Retina (tissue), 1 donor: Measurements from ENCODE around the gene RNF4.
"Not testable (repeated sequence)": the region's sequence is repeated elsewhere in the genome, so short reads cannot be mapped to it uniquely, and the experiment has no call there.

Experiments
- DNase-seq: peaks from one replicate; pipeline ENCODE4 v3.0.0-alpha.2; 2016

RNF4 gene

DNA sequence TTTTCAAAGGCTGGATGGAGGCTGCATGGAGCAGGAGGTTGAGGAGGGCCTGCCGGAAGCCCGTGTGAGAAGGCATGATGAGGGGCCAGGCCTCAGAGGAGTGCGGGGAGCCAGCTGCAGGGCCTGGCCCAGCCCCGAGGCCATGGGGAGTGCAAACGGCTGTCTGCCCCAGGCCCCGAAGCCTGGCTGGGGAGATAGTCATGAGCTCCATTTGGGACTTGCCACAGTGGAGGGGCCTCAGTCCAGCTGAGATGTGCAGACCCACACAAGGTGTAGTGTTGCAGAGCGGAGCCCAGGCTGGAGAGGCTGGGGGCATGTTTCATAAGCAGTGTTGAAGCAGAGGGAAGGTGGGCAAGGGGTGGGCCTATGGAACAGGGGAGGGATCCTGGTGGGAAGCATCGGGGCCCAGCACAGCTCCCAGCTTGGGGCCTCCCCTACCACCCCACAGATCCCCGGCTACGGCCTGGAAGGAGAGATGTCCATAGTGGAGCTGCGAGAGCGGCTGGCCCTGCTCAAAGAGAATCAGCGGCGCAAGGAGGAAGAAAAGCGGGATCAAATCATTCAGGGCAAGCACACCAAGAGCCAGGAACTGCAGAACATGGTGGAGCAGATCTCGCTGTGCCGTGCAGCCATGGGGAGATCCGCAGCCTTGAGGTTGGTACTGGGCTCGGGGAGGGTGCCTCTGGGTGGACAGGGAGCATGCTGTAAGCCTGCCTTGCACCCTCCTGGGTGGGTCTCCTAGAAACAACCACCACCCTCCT lies 9.1 kb upstream of the RNF4 start:
- DNase-seq: no peak

DNA sequence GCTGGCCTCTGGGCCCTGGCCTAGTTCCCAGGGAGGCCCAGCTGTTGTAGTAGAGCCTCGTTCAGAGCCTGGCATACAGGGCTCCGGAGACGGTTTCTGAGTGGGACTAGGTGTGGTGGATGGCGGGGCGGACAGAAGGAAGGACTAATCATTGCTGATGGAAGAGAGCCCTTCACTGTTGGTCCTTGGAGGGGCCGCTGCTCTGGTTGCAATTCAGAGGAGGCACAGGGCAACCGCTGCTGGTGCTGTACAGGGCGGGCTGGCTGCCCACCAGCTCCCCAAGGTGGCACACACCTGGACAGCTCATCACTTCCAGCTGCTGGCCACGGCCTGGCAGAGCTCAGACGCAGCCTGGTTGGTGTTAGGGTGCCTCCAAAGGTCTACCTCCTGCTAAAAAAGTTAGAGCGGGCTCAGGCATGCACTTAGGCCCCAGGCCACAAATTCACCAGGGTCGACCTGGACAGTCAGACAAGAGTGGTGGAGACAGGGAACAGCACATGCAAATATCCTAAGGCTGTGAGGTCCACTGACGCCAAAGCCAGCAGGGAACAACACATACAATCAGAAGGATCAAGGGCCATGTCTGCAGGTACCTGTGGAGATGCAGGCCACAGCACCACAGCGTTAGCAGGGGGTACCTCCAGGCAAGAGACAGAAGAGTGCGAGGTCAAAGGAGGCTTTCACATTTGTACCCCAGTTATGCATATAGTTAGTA lies 7.5 kb upstream of the RNF4 start:
- peak; percentile 18 for DNase-seq

DNA sequence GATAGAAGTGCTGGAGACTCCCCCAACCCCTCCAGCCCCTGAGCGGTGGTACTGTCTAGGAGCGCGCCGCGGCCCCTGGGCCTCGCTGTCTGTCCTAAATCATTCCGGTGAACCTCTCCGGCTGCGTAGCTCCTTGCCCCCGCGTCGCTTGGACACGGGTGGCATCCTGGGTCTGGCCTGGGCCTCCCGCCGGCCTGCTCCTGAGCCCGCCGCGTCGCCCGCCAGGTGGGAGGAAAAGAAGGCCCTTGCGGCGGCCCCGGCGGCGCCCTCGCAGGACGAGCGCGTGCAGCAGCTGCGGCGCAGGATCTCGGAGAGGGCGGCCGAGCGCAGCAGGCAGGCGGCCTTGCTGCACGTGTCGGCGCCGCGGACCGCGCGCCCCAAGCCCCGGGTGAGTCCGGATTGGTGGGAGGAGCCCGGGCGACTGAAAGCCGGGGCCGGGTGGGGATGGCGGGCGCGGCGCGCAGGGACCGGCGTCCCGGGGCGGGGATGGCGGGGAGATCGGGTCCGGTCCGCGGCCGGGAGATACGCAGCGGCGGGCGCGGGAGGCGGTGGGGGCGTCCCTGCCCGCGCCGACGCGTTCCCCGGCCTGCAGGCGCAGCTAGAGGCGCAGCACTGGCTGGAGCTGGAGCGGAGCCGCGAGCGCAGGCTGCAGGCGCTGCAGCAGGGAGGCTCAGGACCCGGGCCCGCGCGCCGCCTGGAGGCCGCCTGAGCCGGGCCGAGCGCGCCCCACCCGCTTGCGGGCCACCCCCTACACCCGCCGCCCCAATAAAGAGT lies 6.5 kb upstream of the RNF4 start:
- DNase-seq: peak; percentile 83

DNA sequence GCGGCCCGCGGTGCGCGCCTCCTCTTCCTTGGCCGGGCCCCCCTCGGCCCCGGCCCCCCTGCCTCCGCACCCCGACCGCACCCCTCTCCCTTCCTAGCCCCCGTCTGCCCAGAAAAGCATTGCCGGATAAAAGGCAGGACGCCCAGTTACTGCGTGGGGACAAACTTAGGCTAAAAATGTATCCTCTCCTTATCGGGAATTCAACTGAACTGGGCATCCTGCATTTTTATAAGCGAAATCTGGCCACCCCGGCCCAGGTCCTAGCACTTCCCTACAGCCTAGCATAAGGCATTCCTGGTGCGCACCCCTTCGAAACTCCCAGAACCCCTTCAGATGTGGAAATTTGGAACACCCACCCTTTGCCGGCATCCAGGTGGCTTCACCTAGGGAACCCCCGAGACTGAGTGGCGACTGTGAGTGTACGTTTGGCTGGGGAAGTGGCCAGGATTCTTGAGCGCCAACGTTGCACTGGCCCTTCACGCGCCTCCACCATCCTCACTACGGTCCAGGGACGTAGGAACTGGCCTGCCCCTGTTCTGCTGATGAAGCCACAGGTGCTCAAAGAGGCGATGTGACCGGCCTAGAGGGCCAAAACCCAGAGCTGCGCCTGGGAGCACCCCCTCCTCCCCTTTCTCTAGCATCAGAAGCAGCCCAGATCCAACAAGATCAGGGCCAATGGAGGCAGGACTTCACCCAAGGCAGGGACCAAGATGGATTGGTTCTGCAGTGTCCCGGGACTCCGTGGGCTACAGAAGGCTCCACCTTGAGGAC lies 5.7 kb upstream of the RNF4 start:
- DNase-seq: peak; percentile 28

DNA sequence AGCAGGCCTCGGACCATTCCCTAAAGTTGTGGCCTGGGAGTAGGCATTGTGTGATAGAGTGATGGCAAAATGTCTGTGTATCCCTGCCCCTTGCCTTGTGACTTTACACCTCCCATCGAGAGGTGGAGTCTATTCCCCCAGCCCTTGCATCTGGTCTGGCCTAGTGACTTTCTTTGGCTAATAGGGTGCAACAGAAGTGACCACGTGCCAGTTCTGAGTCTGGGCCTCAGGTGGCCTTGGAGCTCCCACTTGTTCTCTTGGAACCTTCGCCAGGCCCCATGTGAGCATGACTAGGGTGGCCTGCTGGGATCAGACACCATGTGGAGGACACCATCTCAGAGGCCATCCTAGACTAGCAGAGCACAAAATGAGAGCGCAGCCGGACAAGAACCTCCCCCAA lies 3.9 kb upstream of the RNF4 start:
- no peak for DNase-seq

DNA sequence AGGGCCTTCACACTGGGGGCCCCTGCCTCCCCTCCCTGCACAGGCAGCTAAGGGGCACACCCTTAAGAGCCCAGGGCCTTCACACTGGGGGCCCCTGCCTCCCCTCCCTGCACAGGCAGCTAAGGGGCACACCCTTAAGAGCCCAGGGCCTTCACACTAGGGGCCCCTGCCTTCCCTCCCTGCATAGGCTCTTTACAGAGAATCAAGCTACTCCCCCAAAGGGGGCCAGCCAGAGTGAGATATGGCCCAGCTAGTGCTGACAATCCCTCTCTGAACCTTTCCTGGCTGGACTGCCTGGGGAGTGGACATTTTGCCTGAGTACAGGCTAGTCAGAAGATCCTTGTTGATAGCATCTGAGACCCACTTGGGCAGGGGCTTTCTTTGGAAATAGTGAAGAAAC lies 3.4 kb upstream of the RNF4 start:
- DNase-seq: not testable (repeated sequence)

DNA sequence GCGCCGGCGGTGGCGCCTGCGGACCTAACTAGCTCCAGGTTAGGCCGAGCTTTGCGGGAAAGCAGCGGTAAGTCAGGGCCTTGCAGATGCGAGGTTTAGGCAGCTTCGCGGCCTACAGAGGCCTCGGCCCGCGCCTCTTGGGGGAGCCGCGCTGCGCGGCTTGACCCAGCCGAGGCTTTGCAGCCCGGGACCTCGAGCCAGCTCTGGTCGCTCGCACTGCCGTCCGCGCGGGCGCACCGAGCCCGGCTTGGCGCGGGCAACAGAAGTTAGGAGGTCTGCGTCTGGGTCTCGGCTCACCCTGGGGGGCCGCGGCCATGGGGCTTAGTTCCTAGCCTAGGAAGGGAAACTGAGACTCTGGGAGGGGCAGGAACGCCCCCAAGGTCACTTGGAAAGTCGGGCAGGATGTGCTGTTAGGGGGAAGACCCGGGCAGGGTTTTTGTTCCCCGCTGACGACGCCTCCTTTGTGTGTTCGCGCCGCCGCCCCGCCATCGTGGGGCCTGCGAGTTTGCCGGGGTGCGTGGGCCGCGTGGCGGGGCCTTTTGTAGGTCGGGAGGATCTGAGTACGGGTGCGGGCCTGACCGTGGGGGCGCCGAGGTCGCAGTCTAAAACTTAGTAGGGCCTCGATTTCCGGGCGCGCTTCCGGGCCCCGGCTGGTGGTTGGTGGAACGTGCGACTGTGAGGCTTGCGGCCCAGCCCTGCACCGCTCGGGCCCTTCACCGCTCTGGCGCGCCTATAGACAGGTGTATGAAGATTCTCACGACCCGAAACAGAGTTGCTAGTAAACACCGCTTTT lies 482 bp downstream of the RNF4 start:
- DNase-seq: peak; percentile 64

DNA sequence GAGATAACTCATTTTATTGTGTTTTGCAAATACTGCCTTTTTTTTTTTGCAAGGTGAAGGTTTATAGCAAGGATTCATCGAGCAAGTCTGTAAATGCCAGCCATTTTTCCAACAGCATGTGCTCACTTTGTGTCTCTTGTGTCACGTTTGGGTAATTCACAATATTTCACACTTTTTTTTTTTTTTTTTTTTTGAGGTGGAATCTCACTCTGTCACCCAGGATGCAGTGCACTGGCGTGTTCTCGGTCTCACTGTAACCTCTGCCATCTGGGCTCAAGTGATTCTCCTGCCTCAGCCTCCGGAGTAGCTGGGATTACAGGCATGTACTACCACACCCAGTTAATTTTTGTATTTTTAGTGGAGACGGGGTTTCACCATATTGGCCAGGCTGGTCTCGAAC lies 1.9 kb downstream of the RNF4 start:
- no peak for DNase-seq

DNA sequence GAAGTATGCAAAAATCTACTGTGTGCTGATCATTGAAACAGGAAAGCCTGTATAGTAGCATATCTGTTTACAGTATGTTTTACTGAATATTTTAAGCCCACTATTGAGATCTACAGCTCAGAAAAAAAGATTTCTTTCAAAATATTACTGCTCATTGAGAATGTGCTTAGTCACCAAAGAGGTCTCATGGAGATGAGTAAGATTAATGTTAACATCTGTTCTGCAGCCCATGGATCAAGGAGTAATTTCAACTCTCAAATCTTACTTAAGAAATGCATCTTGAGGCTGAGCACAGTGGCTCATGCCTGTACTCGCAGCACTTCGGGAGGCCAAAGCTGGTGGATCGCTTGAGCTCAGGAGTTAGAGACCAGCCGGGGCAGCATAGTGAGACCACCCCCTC lies 3.3 kb downstream of the RNF4 start:
- DNase-seq: no peak

DNA sequence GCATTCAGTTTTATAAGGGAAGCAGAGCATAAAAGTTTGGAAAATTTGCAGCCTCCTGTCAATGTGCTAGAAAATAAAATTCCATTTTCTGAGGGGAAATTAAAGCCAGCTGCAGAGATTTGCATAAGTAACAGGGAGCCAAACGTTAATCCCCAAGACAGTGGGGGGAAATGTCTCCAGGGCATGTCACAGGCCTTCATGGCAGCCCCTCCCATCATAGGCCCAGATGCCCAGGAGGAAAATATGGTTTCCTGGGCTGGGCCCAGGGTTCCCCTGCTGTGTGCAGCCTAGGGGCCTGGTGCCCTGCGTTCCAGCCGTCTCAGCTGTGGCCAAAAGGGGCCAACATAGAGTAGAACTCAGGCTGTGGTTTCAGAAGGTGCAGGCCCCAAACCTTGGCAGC lies 9.3 kb downstream of the RNF4 start:
- no peak for DNase-seq

DNA sequence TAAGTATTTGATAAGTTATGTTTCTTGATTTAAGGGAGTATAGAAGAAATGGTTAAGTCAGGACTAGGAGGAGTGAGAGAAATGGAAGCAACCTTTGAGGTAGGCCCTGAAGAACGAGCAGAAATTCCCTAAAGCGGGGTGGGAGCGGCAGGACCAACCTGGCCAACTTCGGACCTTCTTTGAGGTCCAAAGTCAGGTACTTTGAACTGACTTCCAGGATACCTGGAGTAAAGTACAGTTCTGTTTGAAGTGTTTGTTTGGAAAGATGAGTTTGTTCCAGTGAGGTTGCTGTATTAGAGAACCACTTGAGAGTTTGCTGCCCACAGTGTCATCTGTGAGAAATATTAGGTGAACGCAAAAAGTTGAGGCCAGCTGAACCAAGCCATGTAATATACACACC lies 11.7 kb downstream of the RNF4 start:
- DNase-seq: no peak

DNA sequence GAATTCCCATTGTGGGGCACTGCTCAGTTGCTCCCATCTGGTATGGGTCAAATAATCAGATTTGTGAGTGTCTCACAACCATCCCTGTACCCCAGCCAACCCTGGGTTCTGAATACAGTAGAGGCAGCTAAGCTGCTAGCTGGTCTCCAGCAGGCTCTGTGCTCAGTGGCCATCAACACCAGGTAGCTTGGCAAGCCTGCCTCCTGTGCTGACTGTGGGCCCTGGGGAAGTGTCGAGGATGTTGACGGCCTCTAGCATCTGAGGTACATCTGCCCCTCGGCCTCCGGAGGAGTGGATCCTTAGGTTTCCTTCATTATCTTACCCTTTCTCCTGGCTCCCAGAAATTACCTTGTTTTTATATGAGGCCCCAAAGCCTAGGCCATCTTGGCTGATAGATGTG lies 13.3 kb downstream of the RNF4 start:
- DNase-seq: no peak

DNA sequence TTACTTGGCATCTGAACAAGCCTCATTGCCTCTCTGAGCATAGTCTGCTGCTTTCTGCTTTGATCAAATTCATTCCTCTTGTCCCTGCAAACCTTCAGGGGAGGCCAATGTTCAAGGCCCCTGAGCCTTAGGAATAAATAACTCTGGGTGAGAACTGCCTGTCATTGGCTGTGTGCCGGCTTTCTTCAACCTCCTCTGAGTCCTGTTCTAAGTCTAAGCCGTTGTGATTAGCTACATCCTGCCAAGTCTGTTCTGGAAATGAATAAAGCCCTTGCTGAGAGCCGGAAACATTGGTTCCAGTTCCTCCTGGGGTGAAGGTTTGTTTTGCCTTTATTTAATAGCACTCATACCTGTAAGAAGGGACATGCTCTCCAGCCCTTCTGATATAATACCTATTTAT lies 13.8 kb downstream of the RNF4 start:
- DNase-seq: no peak

DNA sequence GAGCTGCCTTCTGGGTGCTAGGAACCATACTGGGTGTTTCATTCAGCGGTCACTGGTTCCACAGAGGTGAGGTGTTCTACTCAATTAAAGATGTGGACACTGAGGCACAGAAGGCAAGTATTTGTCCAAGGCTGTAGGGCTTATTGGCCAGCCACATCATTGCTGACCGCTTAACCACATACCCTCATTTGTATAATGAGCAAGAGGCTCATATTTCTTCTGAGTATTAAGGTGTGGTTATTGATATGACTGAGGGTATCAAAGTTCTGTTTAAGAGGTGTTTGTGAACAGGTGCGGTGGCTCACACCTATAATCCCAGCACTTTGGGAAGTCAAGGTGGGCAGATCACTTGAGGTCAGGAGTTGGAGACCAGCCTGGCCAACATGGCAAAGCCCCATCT lies 14.3 kb downstream of the RNF4 start:
- no peak for DNase-seq

DNA sequence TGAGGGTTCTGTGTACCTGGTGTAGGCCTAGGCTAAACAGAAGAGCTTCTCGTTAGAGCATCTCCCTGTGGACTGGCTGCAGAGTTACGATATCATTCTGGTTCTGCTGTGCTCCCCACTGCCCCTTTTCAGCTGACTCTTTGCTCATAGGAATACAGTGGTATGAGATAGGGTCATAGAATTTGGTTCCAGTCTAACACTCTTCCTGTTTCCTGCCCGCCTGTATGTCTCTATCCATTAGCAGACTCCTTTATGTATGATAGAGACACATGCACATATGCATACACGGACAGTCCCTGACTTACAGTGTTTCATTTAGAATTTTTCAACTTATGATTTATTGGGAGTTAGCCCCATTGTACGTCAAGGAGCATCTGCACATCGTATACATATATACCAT lies 15.3 kb downstream of the RNF4 start:
- DNase-seq: no peak

DNA sequence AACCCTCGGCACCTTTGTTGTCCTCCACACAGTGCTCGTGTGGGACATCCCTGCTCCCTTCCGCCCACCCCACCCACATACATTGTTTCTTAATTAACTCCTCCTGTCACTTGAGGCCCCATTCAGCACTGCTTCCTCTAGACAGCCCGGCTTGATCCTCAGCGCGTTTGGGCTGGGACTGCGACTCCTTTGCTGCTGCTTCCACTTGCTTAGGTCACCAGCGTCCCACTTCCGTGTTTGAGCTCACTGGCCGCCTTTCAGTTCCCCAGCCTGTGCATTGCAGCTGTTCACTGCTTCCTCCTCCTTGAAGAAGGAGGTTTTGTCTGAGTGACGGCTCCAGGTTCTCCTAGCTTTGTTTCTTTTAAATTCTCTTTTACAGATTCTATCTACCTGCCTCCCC lies 16.1 kb downstream of the RNF4 start:
- DNase-seq: peak; percentile 7

DNA sequence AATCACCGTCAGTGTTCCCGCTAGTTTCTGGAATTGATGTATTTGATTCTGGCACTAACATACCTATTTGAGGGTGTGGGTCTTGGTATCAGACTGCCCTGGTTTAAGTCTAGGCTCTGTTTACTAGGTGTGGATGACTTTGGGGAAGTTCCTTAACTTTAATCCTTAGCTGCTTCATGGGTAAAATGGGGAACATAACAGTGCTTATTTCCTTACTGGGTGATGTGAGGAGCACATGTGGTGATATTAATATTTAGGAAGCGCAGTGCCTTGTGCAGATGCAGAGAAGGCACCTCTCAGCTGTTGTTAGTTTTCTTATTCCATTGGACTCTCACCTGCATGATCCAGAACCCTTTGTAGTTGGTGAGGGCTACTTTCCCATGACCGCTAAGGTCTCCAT lies 17.1 kb downstream of the RNF4 start:
- no peak for DNase-seq

DNA sequence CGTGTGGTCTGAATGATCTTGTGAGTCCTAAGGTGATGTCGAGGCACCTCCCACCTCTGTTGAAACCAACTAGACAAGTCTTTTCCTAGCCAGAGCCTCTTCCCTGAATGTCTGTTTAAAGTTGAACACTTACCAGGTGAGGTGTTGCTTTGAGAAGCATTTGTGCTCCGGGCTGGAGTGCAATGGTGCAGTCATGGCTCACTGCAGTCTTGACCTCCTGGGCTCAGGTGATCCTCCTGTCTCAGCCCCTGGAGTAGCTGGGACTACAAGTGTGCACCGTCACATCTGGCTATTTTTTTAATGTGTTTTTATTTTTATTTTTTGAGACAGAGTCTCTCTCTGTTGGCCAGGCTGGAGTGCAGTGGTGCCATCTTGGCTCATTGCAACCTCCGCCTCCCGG lies 18.1 kb downstream of the RNF4 start:
- no peak for DNase-seq

DNA sequence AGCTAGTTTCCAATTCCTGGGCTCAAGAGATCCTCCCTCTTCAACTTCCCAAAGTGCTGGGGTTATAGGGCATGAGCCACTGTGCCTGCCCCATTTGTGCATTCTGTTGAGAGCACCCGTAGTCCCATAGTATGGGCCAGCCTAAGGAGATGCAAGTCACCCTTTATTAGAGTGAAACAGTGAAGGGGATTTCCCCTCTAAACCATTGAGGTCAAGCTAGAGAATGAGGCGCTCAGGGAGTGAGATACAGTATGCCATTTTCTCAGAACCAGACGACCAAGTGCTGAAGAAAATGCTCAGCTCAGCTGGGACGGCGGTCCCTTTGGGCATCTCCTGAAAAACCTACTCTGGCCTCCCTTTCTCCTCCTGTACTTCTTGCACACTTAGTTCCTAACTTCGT lies 18.7 kb downstream of the RNF4 start:
- DNase-seq: no peak

DNA sequence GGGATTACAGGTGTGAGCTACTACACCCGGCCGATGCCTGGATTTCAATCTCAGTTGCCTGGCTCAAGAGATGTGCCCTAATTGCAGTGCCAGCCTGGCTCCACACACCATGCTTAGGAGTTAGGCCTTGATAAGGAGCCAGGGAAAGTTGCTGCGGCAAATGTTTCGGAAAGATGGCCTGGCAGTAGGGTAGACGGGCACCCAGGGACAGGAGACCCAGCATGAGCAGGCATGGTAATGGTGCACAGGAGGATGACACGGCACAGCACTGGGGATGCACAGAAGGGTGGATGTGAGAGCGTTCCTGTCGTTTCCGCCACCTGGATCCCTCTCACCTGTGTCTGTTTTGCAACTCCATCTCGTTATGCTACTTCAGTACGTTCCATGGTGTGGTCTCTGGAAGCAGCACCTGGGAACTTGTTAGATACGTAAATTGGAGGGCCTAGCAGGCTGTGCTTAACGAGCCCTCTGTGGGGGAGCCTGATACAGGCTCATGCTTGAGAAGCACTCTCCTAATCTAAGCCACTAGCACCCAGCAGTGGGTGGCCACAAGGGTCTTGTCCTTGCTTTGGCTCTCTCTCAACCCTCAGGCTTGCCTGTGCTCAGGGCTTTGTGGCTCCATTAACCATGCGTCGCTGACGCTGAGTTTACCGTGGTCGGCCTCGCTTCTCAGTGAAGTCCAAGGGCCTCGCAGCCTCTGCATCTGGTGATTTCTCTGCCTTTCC lies 20.3 kb downstream of the RNF4 start:
- no peak for DNase-seq

DNA sequence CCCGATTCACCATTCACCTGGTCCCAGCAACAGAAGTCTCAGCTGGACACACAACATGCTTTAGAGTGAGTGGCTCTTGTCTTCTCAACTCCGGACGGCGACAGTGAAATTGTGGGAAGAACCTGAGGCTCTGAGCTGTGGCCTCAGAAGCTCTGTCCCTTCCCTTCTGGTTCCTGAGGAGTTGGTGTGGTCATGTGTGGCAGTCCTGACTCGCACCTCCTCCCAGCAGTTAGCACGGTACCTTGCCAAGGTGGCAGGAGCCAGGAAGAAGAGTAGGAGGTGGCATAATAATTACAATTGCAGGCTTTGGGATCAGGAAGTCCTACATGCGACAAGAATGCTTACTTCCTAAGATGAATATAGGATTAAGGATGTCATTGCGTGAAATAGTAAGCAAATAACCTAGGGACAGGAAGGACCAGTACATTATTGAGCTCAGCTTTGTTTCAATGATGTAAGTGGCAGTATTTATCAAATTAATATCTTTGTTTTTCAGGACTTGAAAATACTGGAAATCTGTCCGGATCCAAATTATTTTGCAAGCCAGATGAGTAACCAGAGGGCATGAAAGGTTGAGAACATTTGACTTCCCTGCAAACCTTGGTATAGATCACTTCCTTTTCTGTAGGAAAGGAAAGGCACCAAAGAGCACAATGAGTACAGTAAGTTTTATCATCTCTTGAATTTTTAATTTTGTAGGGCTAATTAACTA lies 21.1 kb downstream of the RNF4 start:
- DNase-seq: no peak
